Sigmoid colon (tissue), 4 donors: ENCODE results near the gene FREY1.

Experiments used
- CTCF ChIP-seq, 4 experiments: fragments of 450-650 bp in 3 of 4; fragments of 200-600 bp in 1 of 4; IDR thresholded peaks; one replicate each; pipeline ENCODE4 v1.5.1; 2016 to 2019; ENCODE audit warnings: antibody characterized with exemption in 4 of 4, mild to moderate bottlenecking in 3 of 4, moderate library complexity in 2 of 4
- POLR2A ChIP-seq, 2 donors: fragments of 450-650 bp; IDR thresholded peaks; one replicate each; pipeline ENCODE4 v1.6.1; 2016; ENCODE audit warnings: antibody characterized with exemption in 2 of 2, mild to moderate bottlenecking in 2 of 2, moderate library complexity in 2 of 2
- POLR2AphosphoS5 ChIP-seq, 4 donors: sonication (generic); formaldehyde crosslinking; IDR thresholded peaks; one replicate each; pipeline ENCODE4 v1.6.1; 2017; ENCODE audit warnings: antibody characterized with exemption in 4 of 4

- no peak for TF ChIP-seq CTCF (IDR thresholded peaks at IDR 0.05)
- no peak for TF ChIP-seq POLR2AphosphoS5 (IDR thresholded peaks at IDR 0.05)
- TF ChIP-seq POLR2A (IDR thresholded peaks at IDR 0.05): no peak
Observed at GRCh38 chr11:45887587-45887986, 19.5 kb downstream of the FREY1 start.
